OCI-LY7 (cell line): ENCODE measurements around the gene UCN3. TPM values are rescaled to one million over a fixed set of nuclear protein-coding genes. Genes with fewer than 3 reads are reported as not detected.

Experiments used
- BruUV-seq: library from RNA; stranded (reverse); fragments of 400-500 nt; replicated peaks from 2 replicates; lab custom pipeline; 2021; lab: Mats Ljungman, UMichigan
- CTCF ChIA-PET: fragments of 300-600 bp; sonication (Branson Sonifier 250); formaldehyde crosslinking; loops from one replicate; lab custom pipeline; 2022; ENCODE audit warnings: antibody characterized with exemption; ENCODE audit not compliant: unreplicated experiment; lab: Charles Lee
- POLR2A ChIA-PET: fragments of 300-600 bp; sonication (Branson Sonifier 250); formaldehyde crosslinking; loops from one replicate; lab custom pipeline; 2022; ENCODE audit warnings: antibody characterized with exemption; lab: Charles Lee
- DNase-seq: peaks from one replicate; pipeline ENCODE4 v3.0.0-alpha.2; 2015; ENCODE audit warnings: low spot score
- H2AFZ ChIP-seq: fragments of 200-600 bp; sonication (generic), shearing (Covaris generic); 2 replicates; pipeline ENCODE4 v1.6.1; 2014; ENCODE audit warnings: mild to moderate bottlenecking, antibody characterized with exemption, low read length, moderate library complexity
- H3K27ac ChIP-seq: fragments of 200-600 bp; sonication (generic); 2 replicates; pipeline ENCODE4 v1.5.1; 2014; ENCODE audit warnings: mixed run types, low read depth, mild to moderate bottlenecking, moderate library complexity, low read length, inconsistent platforms; ENCODE audit not compliant: poor library complexity, severe bottlenecking
- H3K36me3 ChIP-seq: fragments of 200-600 bp; sonication (generic); 2 replicates; pipeline ENCODE4 v1.6.1; 2014; ENCODE audit warnings: mild to moderate bottlenecking, antibody characterized with exemption, low read length, moderate library complexity, mixed read lengths; ENCODE audit not compliant: insufficient read depth
- H3K4me1 ChIP-seq: fragments of 200-600 bp; sonication (generic); 2 replicates; pipeline ENCODE4 v1.5.1; 2014; ENCODE audit warnings: mild to moderate bottlenecking, low read length; ENCODE audit not compliant: insufficient read depth, poor library complexity, severe bottlenecking
- H3K4me2 ChIP-seq: fragments of 200-600 bp; sonication (generic); 2 replicates; pipeline ENCODE4 v1.6.1; 2014; ENCODE audit warnings: mild to moderate bottlenecking, low read length
- H3K4me3 ChIP-seq: fragments of 200-600 bp; sonication (generic); 2 replicates; pipeline ENCODE4 v1.5.1; 2014; ENCODE audit warnings: mild to moderate bottlenecking, low read depth, low read length; ENCODE audit not compliant: poor library complexity, severe bottlenecking
- H3K79me2 ChIP-seq: fragments of 200-600 bp; sonication (generic); 2 replicates; pipeline ENCODE4 v1.6.1; 2016; ENCODE audit warnings: low read depth, mild to moderate bottlenecking, low read length, moderate library complexity, mixed read lengths; ENCODE audit not compliant: insufficient read depth
- H3K9me2 ChIP-seq: fragments of 200-600 bp; sonication (generic); 2 replicates; pipeline ENCODE4 v1.6.1; 2016; ENCODE audit warnings: mild to moderate bottlenecking, low read length, mixed read lengths; ENCODE audit not compliant: insufficient read depth
- H3K9me3 ChIP-seq: fragments of 200-600 bp; sonication (generic); 2 replicates; pipeline ENCODE4 v1.6.1; 2014; ENCODE audit warnings: mild to moderate bottlenecking, mixed run types, low read length, mixed read lengths
- H4K20me1 ChIP-seq: fragments of 200-600 bp; sonication (generic); 2 replicates; pipeline ENCODE4 v1.6.1; 2014; ENCODE audit warnings: mild to moderate bottlenecking, antibody characterized with exemption, low read length, moderate library complexity, mixed read lengths; ENCODE audit not compliant: insufficient read depth
- EZH2phosphoT487 ChIP-seq: fragments of 200-600 bp; sonication (generic); IDR thresholded peaks from 2 replicates; pipeline ENCODE4 v1.6.1; 2018; ENCODE audit warnings: low read depth, borderline replicate concordance, mild to moderate bottlenecking, mixed run types, antibody characterized with exemption, low read length, moderate library complexity, mixed read lengths
- intact Hi-C: fragments of 100-400 bp; cut with micrococcal nuclease; formaldehyde crosslinking; loops from one replicate; pipeline ENCODE4 v1.10.0; 2022; ENCODE audit not compliant: unreplicated experiment
- total RNA-seq, 2 experiments: library from RNA; depleted of rRNA in 1 of 2; stranded (reverse); fragments of >200 nt in 1 of 2; shearing (Covaris generic) in 1 of 2; gene quantifications; 2 replicates each; pipeline ENCODE4 v1.2.3, GENCODE V29; 2014 to 2022
- TF ChIP-seq, protein P1 (sequence below): fragments of 200-600 bp; sonication (generic); conservative IDR thresholded peaks from 2 replicates; pipeline ENCODE4 v1.5.1; 2014; ENCODE audit warnings: mild to moderate bottlenecking, antibody characterized with exemption, low read length, moderate library complexity, mixed read lengths

UCN3 gene
- total RNA-seq, 2 experiments from 2014 or later: not detected

DNA sequence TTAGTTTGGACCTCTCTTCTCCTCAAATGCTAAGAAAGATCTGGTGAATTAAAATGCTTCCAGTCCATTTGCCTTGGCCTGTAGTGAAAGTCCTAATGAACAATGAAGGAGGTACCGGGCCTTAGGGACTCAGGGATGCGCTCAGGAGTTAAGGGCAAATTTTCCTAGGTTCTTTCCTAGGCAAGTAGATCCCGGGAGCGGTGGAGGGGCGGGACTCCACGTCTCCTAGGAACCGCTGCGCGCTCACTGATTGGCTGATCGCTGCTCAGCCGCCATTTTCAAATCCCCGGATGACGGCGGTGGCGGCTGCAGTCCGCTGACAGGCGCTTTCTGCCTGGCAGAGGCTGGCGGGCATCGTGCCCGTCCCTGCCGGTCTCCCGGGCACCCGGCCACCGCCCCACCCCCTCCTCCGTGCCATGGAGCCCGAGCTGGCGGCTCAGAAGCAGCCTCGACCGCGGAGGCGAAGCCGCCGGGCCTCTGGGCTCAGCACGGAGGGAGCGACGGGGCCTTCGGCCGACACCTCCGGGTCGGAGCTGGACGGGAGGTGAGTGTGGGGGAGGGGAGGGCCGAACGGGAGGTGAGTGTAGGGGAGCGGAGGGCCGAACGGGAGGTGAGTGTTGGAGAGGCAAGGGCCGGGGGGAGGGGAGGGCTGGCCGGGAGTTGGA, 47.6 kb downstream of the UCN3 start, which contains the start of gene NET1:
NET1 (plus strand) TSS at position 281 of the 665 bp plus-strand sequence; CDS start at position 417, 136 bp downstream.
- Histone ChIP-seq H3K4me1 (peaks cover 16% of the 10 kb centered on the region), H3K27ac (peak within 1 kb of the TSS; percentile 27), H3K9me3 (peaks cover 16% of the 10 kb centered on the region), H3K4me2 (peak within 1 kb of the TSS; percentile 97), H3K79me2 (peaks cover 42% of the 10 kb centered on the region; the same call in 1 of the 2 replicates), H4K20me1 (no peaks in the 10 kb centered on the region), H3K9me2 (no peaks in the 10 kb centered on the region), H3K4me3 (peak within 1 kb of the TSS; percentile 89), H2AFZ (peak within 1 kb of the TSS; percentile 99), H3K36me3 (peaks cover 19% of the 10 kb centered on the region)
- peak; percentile 87 for DNase-seq
- POLR2A ChIA-PET: interaction anchor here (0.8 kb wide), 1 partner anchor 174 kb away, joined by 3 read pairs; no protein-coding TSS in a partner anchor
- BruUV-seq: no TSS peak
- CTCF ChIA-PET: interaction anchor here (0.6 kb wide), 1 partner anchor 1857 kb away, joined by 6 read pairs; no protein-coding TSS in a partner anchor
- intact Hi-C loops: no loop called here
- TF ChIP-seq EZH2phosphoT487: no peak
- TF ChIP-seq, protein P1, sequence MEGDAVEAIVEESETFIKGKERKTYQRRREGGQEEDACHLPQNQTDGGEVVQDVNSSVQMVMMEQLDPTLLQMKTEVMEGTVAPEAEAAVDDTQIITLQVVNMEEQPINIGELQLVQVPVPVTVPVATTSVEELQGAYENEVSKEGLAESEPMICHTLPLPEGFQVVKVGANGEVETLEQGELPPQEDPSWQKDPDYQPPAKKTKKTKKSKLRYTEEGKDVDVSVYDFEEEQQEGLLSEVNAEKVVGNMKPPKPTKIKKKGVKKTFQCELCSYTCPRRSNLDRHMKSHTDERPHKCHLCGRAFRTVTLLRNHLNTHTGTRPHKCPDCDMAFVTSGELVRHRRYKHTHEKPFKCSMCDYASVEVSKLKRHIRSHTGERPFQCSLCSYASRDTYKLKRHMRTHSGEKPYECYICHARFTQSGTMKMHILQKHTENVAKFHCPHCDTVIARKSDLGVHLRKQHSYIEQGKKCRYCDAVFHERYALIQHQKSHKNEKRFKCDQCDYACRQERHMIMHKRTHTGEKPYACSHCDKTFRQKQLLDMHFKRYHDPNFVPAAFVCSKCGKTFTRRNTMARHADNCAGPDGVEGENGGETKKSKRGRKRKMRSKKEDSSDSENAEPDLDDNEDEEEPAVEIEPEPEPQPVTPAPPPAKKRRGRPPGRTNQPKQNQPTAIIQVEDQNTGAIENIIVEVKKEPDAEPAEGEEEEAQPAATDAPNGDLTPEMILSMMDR: no peak

DNA sequence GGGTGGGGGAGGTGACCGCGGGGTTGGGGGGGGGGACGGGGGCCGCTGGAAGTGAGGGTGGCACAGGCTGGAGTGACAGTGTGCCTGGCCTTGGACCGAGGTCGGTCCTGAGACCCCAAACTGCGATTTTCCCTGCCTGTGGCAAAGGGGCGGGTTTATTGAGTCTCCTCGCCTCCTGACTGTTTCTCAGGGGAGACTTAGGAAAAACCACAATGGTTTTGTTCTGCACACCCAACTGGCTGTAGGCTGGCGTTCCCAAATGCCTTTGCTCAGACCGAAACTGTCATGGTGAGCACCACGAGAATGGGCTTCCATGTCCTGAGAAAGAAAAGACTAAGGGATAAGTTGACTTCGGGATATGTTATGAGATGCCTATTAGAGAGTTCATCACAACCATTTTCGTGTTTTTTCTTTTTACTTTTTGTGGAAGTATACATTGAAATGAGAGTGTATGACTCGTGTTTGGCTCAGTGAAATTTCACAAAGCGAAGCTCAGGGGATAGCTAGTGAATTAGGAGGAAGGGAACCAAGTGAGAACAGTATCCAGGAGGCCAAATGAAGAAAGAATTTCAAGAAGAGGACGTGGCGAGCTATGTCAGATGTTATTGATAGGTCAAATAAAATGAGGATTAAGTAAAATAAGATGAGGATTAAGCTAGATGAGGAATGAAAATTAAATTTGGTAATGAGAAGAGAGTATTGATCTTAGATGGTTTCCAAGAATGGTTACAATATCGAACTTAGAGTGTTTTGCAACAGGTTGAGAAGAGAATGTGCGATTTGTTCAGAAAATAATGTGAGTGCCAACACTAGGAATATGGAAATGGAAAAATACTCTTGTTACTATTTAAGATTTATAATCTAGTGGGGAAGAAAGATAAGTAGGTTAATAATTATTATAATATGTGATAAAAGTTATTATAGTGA, 48.5 kb downstream of the UCN3 start:
- ChIA-PET CTCF (no interaction called here), POLR2A (interaction anchor here (0.8 to 1.6 kb wide), 4 partner anchors 11 to 173 kb away, joined by 3 to 6 read pairs (median 3); no protein-coding TSS in a partner anchor)
- Histone ChIP-seq H3K27ac (no peak overlapping the region), H3K9me3 (peaks cover 18% of the 10 kb centered on the region), H3K79me2 (peaks cover 51% of the 10 kb centered on the region), H3K4me3 (peak overlapping the region; percentile 89), H3K9me2 (no peaks in the 10 kb centered on the region), H3K36me3 (peaks cover 22% of the 10 kb centered on the region), H3K4me2 (peak overlapping the region; percentile 97), H4K20me1 (no peaks in the 10 kb centered on the region), H2AFZ (no peak overlapping the region), H3K4me1 (peaks cover 16% of the 10 kb centered on the region)
- BruUV-seq: no TSS peak
- intact Hi-C loops: no loop called here
- peak; percentile 16 for DNase-seq
- TF ChIP-seq EZH2phosphoT487: no peak
- TF ChIP-seq, protein P1: no peak
